Right renal pelvis (tissue), 4 donors: ENCODE data around the gene P2RX3. TPM values are rescaled to one million over a fixed set of nuclear protein-coding genes. Genes with fewer than 3 reads are reported as not detected.
"Not testable (repeated sequence)": the region's sequence is repeated elsewhere in the genome, so short reads cannot be mapped to it uniquely, and the experiment has no call there.

Source experiments
- DNase-seq, 4 donors: peaks; one replicate each; pipeline ENCODE4 v3.0.0-alpha.2; 2013; ENCODE audit warnings: low read depth in 4 of 4, low spot score in 3 of 4, missing footprints in 1 of 4
- polyA plus RNA-seq, 4 donors: library from polyadenylated mRNA; unstranded; fragments of 120-200 nt; gene quantifications; one replicate each; pipeline ENCODE4 v1.2.1, GENCODE V29; 2013; ENCODE audit not compliant: insufficient read length in 4 of 4

P2RX3 gene
- polyA plus RNA-seq, 4 donors: 0.42 to 1.5 (median 0.64) TPM

DNA sequence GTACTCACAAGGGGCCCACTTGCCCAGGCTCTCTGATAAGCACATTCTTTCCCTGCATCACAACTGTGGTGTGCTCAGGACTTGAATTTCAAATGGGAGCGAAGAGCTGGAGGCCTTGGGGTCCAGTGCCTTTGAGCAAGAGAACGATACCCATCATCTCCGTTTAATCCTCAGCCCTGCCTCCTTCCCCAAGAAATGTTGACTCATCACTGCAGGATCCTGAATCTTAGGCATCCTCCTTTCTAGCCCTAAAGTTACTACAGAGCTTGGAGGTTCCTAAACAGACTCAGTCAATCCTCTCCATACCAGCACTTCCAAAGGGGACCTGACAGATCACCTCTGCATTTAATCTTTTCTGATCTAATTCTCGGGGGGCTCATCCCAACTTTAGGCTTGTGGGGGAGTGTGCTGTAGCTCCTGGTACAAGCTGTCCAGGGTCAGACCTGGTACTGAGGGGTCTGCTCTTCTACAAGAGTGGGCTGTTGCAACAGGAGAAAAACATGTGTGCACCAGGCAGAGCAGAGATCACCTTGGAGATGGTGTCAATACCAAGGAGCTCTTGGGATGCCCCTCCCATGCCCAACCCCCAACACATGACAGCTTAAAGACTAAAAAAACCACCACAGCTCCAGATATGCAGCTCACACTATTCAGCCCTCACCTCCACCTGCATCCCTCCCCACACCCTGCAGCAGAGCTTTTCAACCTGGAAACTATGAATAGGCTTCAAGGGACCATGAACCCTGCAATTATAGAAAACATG lies 56.2 kb downstream of the P2RX3 start:
- no peak for DNase-seq

- no peak for DNase-seq
These were observed 57.9 kb downstream of the P2RX3 start for GRCh38 chr11:57395905-57396623.

- DNase-seq: no peak
These were observed 58.6 kb downstream of the P2RX3 start for GRCh38 chr11:57396744-57397143.

DNA sequence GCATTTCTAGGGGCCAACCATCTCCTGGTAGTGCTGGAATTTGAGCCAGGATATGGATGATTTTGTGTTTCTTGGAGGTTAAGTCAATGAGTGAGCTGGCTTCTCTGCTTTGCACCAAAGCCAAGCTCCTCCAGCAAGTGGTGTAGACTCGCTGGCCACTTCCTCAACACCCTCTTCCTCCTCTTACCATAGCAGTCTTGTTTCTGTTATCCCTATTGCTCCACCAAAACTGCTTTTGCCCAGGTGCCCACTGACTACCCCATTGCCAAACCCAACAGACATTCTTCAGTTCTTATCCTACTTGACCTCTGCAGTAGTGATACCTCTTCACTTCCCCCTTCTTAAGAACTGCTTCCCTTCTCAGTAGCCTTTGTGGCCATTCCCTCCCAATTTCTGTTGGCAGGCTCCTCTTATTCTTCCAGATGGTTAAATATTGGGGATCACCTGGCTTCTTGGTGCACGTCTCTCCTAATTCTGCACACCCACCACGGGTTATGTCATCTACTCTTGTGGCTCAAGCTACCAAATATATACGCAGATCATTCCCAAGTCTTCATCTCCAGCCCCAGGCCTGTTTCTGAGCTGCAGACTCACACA lies 59.3 kb downstream of the P2RX3 start:
- no peak for DNase-seq

- no peak for DNase-seq
These were observed 61.1 kb downstream of the P2RX3 start for GRCh38 chr11:57399221-57399620.

- no peak for DNase-seq
These were observed 61.9 kb downstream of the P2RX3 start for GRCh38 chr11:57399972-57400578.

DNA sequence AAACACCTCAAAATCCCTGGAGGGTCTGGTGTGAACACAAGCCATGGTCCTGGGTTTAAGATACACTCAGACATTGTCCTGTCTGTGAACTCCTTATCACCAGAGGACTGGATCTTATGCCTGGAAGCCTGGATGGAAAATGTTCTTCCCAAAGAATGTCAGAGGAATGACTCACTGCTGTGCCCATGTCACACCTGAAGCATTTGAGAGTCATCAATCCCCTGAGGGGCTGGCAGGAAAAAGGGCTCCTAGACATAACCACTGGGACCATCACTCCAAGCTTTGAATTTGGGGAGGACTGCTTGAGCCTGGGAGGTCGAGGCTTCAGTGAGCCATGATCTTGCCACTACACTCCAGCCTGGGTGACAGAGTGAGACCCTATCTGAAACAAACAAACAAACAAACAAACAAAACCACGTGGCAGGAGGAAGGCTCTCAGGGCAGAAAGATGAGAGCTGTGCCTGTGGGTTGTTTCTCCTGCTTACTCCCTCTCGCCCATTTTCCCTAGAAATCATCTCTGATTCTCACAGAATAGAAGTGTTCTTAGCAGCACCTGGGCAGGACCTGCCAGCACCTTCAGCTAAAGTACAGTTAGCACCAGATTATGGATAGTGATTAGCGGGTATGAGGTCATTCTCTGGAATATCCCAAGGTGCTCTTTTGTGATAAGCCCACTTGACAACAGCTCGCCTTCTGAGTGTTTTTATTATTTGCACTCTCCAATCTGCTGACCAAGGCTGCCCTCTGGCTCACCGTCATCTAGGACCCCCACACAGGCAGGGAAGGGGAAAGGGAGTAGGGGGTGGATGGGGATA lies 64.2 kb downstream of the P2RX3 start:
- no peak for DNase-seq

DNA sequence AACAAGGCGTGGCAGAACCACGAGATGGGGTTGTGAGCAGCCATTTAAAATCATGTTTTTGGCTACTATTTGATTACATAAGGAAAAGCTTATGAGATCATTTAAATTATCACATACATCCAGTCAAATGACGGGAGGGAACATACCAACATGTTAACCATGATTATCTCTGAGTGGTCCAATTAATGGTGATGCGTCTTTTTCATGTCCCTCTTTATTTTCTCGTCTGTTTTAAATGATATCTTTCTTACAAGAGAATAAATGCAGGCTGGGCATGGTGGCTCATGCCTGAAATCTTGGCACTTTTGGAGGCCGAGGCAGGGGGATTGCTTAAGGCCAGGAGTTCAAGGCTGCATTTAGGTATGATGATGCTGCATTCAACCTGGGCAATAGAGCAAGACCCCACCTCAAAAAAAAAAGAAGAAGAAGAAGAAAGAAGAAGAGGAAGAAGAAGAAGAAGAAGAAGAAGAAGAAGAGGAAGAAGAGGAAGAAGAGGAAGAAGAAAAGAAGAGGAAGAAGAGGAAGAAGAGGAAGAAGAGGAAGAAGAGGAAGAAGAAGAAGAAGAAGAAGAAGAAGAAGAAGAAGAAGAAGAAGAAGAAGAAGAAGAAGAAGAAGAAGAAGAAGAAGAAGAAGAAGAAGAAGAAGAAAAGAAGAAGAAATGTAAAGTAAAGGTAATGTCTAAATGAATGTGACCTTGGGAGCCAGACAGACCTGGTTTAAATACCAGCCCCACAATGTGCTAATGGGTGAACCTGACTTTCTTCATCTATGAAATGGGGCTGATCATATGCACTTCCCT lies 65.0 kb downstream of the P2RX3 start:
- DNase-seq: not testable (repeated sequence)

DNA sequence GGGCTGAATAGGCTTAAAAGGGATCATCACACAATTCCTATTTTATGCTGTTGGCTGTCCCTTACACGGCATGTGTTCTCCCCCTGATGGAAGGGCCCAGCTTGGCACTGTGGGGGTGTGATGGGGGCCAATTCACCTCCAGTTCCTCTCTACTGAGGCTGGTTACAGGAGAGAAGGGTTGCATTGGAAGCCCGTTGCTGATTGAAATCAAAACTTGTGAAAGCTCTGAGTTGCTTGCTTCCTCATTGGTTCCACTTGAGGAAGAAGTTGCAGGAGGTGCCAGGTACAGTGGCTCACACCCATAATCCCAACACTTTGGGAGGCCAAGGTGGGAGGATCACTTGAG lies 65.6 kb downstream of the P2RX3 start:
- DNase-seq: no peak

DNA sequence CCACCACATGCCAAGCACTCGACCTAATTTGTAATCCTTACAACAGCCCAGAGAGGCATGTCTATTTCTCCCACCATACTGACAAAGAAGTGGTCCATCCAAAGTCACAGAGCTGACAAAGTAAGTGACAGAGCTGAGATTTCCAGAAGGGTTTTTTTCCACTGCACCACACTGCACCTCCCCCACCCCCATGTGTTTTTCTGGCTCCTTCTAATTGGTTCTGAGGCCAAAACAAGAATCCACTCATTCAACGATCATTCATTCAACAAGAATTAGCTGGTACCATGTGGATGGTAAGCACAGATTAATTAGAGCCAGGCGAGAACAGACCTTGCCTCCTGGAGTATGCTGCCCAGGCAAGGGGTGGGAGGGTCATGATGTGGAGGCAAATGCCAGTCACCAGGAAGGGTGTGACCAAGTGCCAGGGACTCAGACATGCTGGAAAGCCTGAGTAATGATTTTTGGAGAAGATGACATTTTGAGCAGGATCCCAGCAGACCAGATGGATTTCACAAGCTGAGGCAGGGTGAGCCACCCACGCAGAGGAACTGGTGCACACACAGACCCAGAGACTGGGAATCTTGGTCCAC lies 67.2 kb downstream of the P2RX3 start:
- no peak for DNase-seq

DNA sequence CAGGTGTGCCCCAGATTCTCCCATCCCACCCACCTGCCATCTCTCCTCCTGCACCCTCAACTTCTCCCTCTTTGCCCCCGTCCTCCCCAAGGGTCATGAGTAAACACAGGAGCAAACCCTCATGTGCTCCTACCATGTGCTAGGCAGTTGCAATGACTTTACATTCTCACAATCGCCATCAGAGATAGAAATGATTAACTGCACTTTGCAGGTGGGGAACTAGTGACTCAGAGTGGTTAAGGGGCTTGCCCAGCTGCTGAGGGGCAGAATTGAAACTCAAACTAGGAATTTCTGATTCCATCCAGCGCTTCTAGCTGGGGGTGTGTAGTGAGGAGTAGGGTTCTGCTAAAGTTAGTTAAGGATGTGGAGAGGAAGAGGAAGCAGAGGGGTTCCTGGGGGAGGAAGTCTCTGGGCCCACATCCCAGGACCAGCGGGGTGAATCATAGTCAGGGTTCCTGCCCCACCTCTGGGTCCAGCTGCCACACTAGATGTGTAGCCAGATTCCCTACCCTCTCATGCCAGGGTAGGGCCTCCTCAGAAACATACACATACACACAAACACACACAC lies 68.3 kb downstream of the P2RX3 start:
- no peak for DNase-seq

- no peak for DNase-seq
These were observed 69.1 kb downstream of the P2RX3 start for GRCh38 chr11:57407010-57407920.

GRCh38 chr11:57407941-57408475 lies 69.9 kb downstream of the P2RX3 start:
- DNase-seq: no peak

DNA sequence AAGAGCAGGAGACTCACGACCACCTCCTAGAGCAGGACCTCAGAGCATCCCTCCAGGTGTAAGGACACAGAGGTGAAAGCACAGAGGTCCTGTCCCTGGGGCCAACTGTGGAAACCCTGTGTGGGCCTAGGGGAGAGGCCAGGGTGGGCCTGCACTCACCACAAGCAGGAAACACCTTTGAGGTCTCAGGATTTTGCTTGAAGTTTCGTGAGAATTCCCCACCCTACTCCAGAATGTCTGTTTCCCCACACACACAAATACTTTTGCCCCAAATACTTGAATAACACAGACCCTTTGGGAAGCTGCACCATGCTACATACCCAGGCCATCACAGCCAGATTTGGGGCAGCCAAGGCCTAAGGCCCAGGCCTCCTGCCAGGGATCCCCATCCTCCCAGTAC lies 70.6 kb downstream of the P2RX3 start:
- DNase-seq: no peak

GRCh38 chr11:57409321-57410100 lies 71.4 kb downstream of the P2RX3 start:
- no peak for DNase-seq

GRCh38 chr11:57410287-57410686 lies 72.1 kb downstream of the P2RX3 start:
- DNase-seq: no peak

- no peak for DNase-seq
These were observed 75.5 kb downstream of the P2RX3 start for GRCh38 chr11:57413681-57414080.
